Esophagus muscularis mucosa (tissue), 4 donors: ENCODE results near the gene PGA4. TPM values are rescaled to one million over a fixed set of nuclear protein-coding genes. Genes with fewer than 3 reads are reported as not detected.
"Not testable (repeated sequence)": the region's sequence is repeated elsewhere in the genome, so short reads cannot be mapped to it uniquely, and the experiment has no call there.

Experiments
- DNase-seq: peaks from one replicate; pipeline ENCODE4 v3.0.0-alpha.2; 2017; ENCODE audit errors: extremely low spot score
- H3K27ac ChIP-seq, 4 donors: fragments of 200-600 bp; sonication (generic); replicated peaks in 1 of 4; 1 replicate in 3 of 4; 2 replicates in 1 of 4; pipeline ENCODE4 v1.5.1; 2016 to 2019; ENCODE audit warnings: mild to moderate bottlenecking in 1 of 4
- H3K27me3 ChIP-seq, 4 donors: fragments of 200-600 bp; sonication (generic); one replicate each; pipeline versions ENCODE4 v1.5.1 to v1.6.0; 2016 to 2019
- H3K36me3 ChIP-seq, 4 donors: fragments of 200-600 bp; sonication (generic); one replicate each; pipeline ENCODE4 v1.5.1; 2016 to 2019
- H3K4me1 ChIP-seq, 4 donors: fragments of 200-600 bp; sonication (generic); one replicate each; pipeline ENCODE4 v1.5.1; 2016 to 2019
- H3K4me3 ChIP-seq, 4 donors: fragments of 200-600 bp; sonication (generic); 1 replicate in 2 of 4; 2 replicates in 2 of 4; pipeline ENCODE4 v1.5.1; 2016 to 2019; ENCODE audit warnings: mild to moderate bottlenecking in 4 of 4, moderate library complexity in 1 of 4
- H3K9me3 ChIP-seq, 4 donors: fragments of 200-600 bp; sonication (generic); 1 replicate in 3 of 4; 2 replicates in 1 of 4; pipeline ENCODE4 v1.5.1; 2016 to 2019
- WGBS: methylation state at CpG from one replicate; pipeline ENCODE4 v1.1.5; 2018; 5-methylcytosine and 5-hydroxymethylcytosine counted together
- intact Hi-C: fragments of 100-400 bp; cut with DNase I; formaldehyde crosslinking; loops from one replicate; pipeline ENCODE4 v1.15.1; 2023
- total RNA-seq, 4 donors: library from RNA; depleted of rRNA; stranded (reverse); fragments of >200 nt; gene quantifications; one replicate each; pipeline versions ENCODE4 v1.1.0 to v1.2.1, GENCODE V29; 2016

The PGA4 gene
- total RNA-seq, 4 donors from 2014 or later, result 1.1 to 2.2 TPM; not detected in 2

DNA sequence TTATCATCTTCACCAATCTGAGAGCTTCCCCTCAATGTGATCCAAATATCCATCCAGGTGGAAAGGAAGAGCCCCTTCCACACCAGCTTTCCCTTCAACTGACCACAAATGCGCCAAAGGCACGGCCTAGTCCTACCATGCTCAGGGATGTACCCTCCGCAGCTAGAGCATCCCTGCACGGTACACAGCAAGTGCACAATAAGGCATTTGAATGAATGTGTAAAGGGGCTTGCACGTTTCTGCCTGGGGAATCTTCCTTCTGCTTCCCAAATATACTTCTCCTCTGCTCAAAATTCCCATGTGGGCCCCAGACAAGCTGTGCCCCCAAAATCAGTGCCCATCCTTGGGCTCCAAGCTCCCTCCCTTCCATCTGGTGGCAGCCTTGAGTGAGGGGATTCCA, 3.1 kb upstream of the PGA4 start:
- H3K9me3 ChIP-seq, H3K27me3 ChIP-seq, H3K4me1 ChIP-seq, H3K27ac ChIP-seq, H3K36me3 ChIP-seq, DNase-seq, H3K4me3 ChIP-seq, intact Hi-C loops: not testable (repeated sequence)
- WGBS, result 87% methylated on average over 5 of the region's 5 CpGs

DNA sequence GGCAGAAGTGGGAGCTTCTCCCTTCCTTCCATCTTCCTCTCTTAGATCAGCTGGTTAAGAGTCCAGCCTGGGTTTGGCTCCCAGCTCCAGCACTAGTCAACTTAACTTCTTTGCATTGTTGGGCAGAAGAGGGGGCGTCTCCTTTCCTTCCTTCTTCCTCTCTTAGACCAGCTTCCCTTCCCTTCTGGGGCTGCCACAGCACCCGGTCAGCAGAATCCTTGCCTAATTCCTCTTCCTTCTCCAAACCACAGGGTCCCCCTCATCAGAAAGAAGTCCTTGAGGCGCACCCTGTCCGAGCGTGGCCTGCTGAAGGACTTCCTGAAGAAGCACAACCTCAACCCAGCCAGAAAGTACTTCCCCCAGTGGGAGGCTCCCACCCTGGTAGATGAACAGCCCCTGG, 545 bp downstream of the PGA4 start:
- intact Hi-C loops, H3K9me3 ChIP-seq: not testable (repeated sequence)
- WGBS, result no CpG with 5 or more reads among the region's 5 CpGs

DNA sequence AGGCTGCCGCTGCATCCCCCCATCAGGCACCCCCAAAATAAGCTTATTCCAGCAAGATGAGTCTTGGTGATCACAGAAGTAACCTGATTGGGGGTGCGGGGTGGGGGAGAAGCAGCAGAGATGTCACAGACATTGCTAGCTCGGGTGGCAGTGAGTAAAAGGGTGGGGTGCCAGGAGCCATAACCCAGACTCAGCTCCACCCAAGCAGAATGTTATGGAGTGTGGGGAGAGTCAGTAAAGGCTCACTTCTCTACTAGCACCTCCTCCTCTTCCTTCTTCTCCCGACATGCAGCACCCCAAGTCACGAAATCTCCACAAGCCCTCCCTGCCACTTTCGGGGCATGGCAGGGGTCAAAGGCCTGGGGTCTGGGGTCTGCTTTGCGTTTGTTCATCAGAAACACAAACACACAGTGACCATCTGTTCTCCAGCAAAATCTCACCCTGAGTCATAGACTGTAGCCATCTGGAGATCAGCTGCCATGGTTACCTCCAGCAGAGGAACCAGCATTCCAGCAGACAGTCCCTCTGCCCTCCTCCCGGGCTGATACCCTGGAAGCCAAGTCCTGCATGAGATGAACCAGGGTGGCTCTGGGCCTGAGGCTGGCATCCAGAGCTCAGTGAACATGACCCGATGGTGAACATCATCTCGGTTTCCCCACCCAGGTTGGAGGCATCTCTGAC, 4.5 kb downstream of the PGA4 start:
- H3K27ac ChIP-seq, DNase-seq, H3K4me1 ChIP-seq, H3K27me3 ChIP-seq, intact Hi-C loops, H3K4me3 ChIP-seq, H3K9me3 ChIP-seq, H3K36me3 ChIP-seq: not testable (repeated sequence)
- no CpG with 5 or more reads among the region's 10 CpGs for WGBS

More for the DNA sequence above, 545 bp downstream of the PGA4 start:
- not testable (repeated sequence) for H3K27ac ChIP-seq, H3K4me3 ChIP-seq, H3K36me3 ChIP-seq, H3K4me1 ChIP-seq, H3K27me3 ChIP-seq, DNase-seq

DNA sequence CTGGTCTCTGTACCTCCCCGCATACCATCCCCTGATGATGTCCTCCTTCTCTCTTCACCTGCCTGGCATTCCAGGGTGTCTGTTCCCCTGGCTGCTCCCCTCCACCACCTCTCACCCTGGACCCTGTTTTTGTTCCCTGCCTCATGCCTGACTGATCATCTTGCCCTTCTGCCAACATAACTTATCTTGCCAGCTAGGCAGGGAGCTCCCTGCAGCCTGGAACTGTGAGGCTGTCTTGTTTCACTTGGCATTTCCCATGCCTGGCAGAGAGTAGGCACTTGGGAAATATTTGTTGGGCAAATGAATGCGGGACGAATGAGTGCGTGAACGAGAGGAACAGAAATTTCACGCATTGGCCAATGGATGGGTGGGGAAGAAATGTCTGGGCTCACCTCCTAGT, 7.3 kb downstream of the PGA4 start:
- H3K36me3 ChIP-seq, intact Hi-C loops, H3K4me3 ChIP-seq, H3K27me3 ChIP-seq, H3K4me1 ChIP-seq, H3K27ac ChIP-seq, DNase-seq, H3K9me3 ChIP-seq: not testable (repeated sequence)
- no CpG with 5 or more reads among the region's 6 CpGs for WGBS

DNA sequence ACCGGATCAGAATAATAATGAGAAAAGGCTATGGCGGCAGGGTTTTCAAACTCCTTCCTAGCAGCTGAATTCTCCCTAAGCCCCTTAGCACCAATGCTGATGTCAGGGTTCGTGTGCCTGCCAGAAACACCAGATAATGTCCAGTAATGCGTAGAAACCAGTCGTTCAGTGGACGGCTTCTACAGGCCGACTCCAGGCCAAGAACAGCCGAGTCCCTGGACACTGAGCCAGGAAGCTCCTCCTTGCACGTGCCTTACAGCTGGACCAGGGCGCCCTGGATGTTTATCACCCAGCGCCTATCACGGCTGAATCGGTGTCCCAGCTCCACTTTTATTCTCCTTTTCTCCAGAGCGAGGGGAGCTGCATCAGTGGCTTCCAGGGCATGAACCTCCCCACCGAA, 8.9 kb downstream of the PGA4 start:
- no CpG with 5 or more reads among the region's 15 CpGs for WGBS
- DNase-seq, H3K9me3 ChIP-seq, H3K36me3 ChIP-seq, H3K27me3 ChIP-seq, H3K4me1 ChIP-seq, intact Hi-C loops, H3K27ac ChIP-seq, H3K4me3 ChIP-seq: not testable (repeated sequence)

DNA sequence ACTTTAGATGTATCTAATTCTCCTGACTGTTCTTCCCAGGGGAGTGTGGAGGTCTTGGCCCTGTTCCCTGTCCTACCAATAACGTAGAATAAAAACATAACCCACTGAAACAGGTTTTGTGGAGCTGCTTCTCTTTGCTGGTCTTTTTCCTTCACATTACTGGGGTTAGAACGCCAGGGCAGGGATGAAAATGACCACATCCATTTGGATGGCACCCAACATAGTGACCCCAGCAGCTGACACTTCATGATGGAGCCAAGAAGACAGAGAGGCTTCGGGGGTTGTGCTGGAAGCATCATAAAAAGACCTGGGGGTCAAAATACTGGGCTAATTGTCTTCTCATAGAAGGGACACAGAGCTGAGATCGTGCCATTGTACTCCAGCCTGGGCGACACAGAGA, 9.4 kb downstream of the PGA4 start:
- H3K27me3 ChIP-seq, H3K9me3 ChIP-seq, intact Hi-C loops, H3K27ac ChIP-seq, H3K4me1 ChIP-seq, H3K4me3 ChIP-seq, H3K36me3 ChIP-seq, DNase-seq: not testable (repeated sequence)
- no CpG with 5 or more reads among the region's 5 CpGs for WGBS

DNA sequence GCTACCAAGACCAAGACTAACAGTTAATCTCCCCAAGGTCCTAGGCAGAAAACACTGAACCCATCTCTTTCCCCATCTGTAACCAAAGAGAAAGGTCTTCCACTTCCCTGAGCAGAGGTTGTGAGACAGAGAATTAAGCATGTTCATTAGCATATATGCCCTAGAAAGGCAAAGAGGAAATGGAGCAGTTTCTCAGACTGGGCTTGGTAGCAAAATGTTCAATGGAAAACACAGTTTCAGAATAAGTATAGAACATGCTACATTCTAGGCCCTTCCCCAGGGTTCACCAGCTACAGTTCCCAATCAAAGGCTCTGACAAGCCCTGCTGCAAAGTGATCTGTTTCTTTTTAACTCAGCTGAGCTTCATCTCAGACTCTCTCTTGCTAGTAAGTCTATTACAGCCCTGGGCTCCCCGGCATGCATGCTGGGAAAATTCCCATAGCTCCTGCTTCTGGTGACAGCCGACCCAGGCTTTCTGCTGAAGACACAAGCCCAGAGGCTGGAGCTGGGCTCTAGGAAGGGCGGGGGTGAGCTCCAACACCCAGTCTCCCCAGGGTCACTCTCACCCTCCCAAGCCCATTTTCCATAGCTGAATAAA, 10.5 kb downstream of the PGA4 start:
- H3K27me3 ChIP-seq, DNase-seq, H3K9me3 ChIP-seq, intact Hi-C loops, H3K36me3 ChIP-seq, H3K27ac ChIP-seq, H3K4me1 ChIP-seq, H3K4me3 ChIP-seq: not testable (repeated sequence)
- no CpG with 5 or more reads among the region's 3 CpGs for WGBS

DNA sequence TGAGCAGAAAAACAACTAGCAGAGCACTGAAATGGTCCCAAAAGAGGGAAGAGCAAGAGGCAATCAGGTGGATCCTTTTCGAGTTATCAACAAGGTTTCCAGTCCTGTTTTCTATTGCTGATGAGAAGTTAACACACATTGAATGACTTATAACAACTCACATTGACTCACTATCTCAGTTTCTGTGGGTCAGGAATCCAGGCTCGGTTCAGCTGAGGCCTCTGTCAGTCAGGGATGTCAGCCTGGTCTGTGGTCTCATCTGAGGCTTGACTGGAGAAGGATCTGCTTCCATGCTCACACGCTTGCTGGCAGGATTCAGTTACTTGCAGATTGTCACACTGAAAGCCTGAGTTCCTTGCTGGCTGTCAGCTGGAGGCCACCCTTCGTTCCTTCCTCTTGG, 15.0 kb downstream of the PGA4 start:
- H3K27ac ChIP-seq, intact Hi-C loops, H3K4me1 ChIP-seq, H3K9me3 ChIP-seq, H3K27me3 ChIP-seq, H3K36me3 ChIP-seq, DNase-seq, H3K4me3 ChIP-seq: not testable (repeated sequence)
- WGBS, result no CpG with 5 or more reads among the region's 4 CpGs

DNA sequence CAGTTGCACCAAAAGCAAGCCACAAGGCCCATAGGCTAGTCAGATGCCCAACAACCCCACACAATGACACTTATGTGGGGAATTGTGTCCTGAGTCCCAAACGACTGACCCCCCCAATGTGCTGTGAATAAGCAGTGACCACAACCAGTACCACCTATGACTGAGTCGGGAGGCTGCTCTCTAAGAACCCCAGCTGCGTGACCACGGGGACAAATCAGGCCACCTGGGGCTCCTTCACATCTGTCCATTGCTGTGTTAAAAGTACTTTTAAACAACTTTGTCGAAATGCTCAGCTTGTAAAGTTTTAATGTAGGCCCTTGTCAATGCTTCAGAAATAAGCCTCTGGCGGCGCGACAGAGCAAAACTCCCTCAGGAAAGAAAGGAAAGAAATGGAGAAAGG, 18.1 kb downstream of the PGA4 start:
- H3K36me3 ChIP-seq, H3K27me3 ChIP-seq, DNase-seq, H3K4me3 ChIP-seq, H3K9me3 ChIP-seq, intact Hi-C loops, H3K27ac ChIP-seq, H3K4me1 ChIP-seq: not testable (repeated sequence)
- 62% methylated on average over 8 of the region's 8 CpGs for WGBS

DNA sequence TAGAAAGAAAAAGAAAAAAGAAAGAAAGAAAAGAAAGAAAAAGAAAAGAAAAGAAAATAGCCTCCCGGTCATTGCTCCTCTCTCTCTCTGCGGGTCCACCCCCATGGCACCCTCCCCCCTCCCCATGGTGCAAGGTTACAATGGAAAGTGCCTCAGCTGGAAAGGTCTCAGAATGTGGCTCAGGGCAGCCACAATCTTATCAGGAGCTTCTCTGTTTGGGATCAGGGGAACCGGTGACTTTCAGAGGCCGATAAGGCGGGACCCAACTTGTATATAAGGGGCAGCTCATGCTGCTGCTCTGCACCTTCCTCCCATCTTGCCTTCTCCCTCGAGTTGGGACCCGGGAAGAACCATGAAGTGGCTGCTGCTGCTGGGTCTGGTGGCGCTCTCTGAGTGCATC, 18.7 kb downstream of the PGA4 start, which contains the start of gene PGA5:
Gene PGA5, plus strand, starts transcription at position 301 of the 400 bp plus-strand sequence. Its CDS starts 52 bp downstream, at position 353.
- no CpG with 5 or more reads among the region's 8 CpGs for WGBS
- H3K36me3 ChIP-seq, H3K9me3 ChIP-seq, H3K27ac ChIP-seq, H3K4me1 ChIP-seq, H3K4me3 ChIP-seq, DNase-seq, H3K27me3 ChIP-seq, intact Hi-C loops: not testable (repeated sequence)

DNA sequence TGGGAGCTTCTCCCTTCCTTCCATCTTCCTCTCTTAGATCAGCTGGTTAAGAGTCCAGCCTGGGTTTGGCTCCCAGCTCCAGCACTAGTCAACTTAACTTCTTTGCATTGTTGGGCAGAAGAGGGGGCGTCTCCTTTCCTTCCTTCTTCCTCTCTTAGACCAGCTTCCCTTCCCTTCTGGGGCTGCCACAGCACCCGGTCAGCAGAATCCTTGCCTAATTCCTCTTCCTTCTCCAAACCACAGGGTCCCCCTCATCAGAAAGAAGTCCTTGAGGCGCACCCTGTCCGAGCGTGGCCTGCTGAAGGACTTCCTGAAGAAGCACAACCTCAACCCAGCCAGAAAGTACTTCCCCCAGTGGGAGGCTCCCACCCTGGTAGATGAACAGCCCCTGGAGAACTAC, 19.4 kb downstream of the PGA4 start:
- H3K9me3 ChIP-seq, H3K27ac ChIP-seq, H3K4me1 ChIP-seq, H3K27me3 ChIP-seq, H3K36me3 ChIP-seq, H3K4me3 ChIP-seq, intact Hi-C loops, DNase-seq: not testable (repeated sequence)
- no CpG with 5 or more reads among the region's 5 CpGs for WGBS

DNA sequence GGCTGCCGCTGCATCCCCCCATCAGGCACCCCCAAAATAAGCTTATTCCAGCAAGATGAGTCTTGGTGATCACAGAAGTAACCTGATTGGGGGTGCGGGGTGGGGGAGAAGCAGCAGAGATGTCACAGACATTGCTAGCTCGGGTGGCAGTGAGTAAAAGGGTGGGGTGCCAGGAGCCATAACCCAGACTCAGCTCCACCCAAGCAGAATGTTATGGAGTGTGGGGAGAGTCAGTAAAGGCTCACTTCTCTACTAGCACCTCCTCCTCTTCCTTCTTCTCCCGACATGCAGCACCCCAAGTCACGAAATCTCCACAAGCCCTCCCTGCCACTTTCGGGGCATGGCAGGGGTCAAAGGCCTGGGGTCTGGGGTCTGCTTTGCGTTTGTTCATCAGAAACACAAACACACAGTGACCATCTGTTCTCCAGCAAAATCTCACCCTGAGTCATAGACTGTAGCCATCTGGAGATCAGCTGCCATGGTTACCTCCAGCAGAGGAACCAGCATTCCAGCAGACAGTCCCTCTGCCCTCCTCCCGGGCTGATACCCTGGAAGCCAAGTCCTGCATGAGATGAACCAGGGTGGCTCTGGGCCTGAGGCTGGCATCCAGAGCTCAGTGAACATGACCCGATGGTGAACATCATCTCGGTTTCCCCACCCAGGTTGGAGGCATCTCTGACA, 23.3 kb downstream of the PGA4 start:
- H3K9me3 ChIP-seq, H3K4me1 ChIP-seq, intact Hi-C loops, H3K27ac ChIP-seq, H3K27me3 ChIP-seq, DNase-seq, H3K36me3 ChIP-seq, H3K4me3 ChIP-seq: not testable (repeated sequence)
- no CpG with 5 or more reads among the region's 10 CpGs for WGBS

DNA sequence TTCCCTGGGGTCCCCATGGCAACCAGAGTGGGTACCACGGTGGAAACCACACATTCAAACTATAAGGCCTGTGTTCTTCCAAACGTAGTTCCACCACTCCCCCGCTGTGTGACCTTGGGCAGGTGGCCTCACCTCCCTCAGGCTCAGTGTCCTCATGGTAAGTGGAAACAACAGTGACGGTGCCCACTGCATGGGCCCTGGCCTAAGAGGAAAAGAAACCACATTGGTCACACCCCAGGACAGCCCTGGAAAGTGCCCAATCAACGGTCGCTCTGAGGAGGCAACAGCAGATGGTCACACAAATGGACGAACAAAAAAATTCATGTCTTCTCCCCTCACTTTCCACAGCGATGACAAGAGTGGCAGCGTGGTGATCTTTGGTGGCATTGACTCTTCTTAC, 25.9 kb downstream of the PGA4 start:
- H3K36me3 ChIP-seq, H3K27me3 ChIP-seq, H3K27ac ChIP-seq, DNase-seq, H3K4me3 ChIP-seq, H3K4me1 ChIP-seq, H3K9me3 ChIP-seq, intact Hi-C loops: not testable (repeated sequence)
- WGBS, result 90% methylated on average over 8 of the region's 9 CpGs
